HL-60 (cell line): ENCODE data around the gene PTPRJ.

Experiments used
- CTCF ChIP-seq: IDR thresholded peaks from one replicate; pipeline ENCODE4 v1.5.1; 2011; ENCODE audit warnings: low read length, control low read depth, inconsistent platforms; ENCODE audit not compliant: insufficient read depth
- GABPA ChIP-seq: IDR thresholded peaks from 2 replicates; pipeline ENCODE4 v1.6.1; 2012; ENCODE audit warnings: low read depth
- POLR2AphosphoS5 ChIP-seq: IDR thresholded peaks from 2 replicates; pipeline ENCODE4 v1.6.1; 2012; ENCODE audit warnings: low read depth
- SPI1 ChIP-seq: IDR thresholded peaks from 2 replicates; pipeline ENCODE4 v1.6.1; 2012; ENCODE audit warnings: low read depth, mild to moderate bottlenecking, borderline replicate concordance

GRCh38 chr11:48091426-48092102 is 111.2 kb downstream of the PTPRJ start:
- TF ChIP-seq CTCF (no peak), POLR2AphosphoS5 (no peak), SPI1 (no peak), GABPA (no peak)
